H1 (cell line): ENCODE results near the gene PKD1L1. TPM values are rescaled to one million over a fixed set of nuclear protein-coding genes. Genes with fewer than 3 reads are reported as not detected.

Experiments used
- CTCF ChIP-seq, 3 experiments: IDR thresholded peaks; 1 replicate in 2 of 3; 2 replicates in 1 of 3; pipeline versions ENCODE4 v1.5.1 to v1.6.1; 2011; ENCODE audit warnings: low read length in 3 of 3, mild to moderate bottlenecking in 3 of 3, inconsistent platforms in 2 of 3, low read depth in 1 of 3, moderate library complexity in 1 of 3; ENCODE audit not compliant: insufficient read depth in 1 of 3; ENCODE audit errors: control extremely low read depth in 1 of 3
- TAF1 ChIP-seq: IDR thresholded peaks from 2 replicates; pipeline ENCODE4 v1.6.1; 2011; ENCODE audit warnings: mild to moderate bottlenecking, low read depth, low read length
- polyA plus RNA-seq, 7 experiments: library from polyadenylated mRNA; depleted of rRNA in 3 of 7; stranded (reverse) in 5 of 7; unstranded in 2 of 7; fragments of >200 nt in 5 of 7; fragments of 200-250 nt in 2 of 7; gene quantifications; 1 replicate in 5 of 7; 2 replicates in 1 of 7; 4 replicates in 1 of 7; pipeline versions ENCODE4 v1.2.1 to v1.2.3, GENCODE V29; 2011 to 2013; ENCODE audit warnings: missing spikeins in 2 of 7, mixed read lengths in 2 of 7
- total RNA-seq: library from RNA; stranded (reverse); fragmentation: NEBNext Ultra II Directional; extraction: Animal tissue kit (Norgen Biotek cat#: 25700); gene quantifications from 2 replicates; pipeline ENCODE4 v1.2.1, GENCODE V29; 2021

PKD1L1 gene
- total and polyA plus RNA-seq, 2 of the 8 experiments (the other 6 are each of a cell fraction or from before 2014, with no cell fraction given) = 0.22 to 0.35 TPM

- TF ChIP-seq CTCF (IDR thresholded peaks at IDR 0.05; ENCODE audit: control extremely low read depth in 1 of 3, insufficient read depth in 1 of 3, low read depth in 1 of 3, low read length in 3 of 3) (peak in 2 of 3 experiments; percentile 43 to 46; a peak in 3 of 4 replicates), TAF1 (no peak)
Measured at GRCh38 chr7:47938574-47939165, 9.6 kb downstream of the PKD1L1 start (continued).
